ENCODE measurements around the gene MBP.

The MBP gene

GRCh38 chr18:77132369-77133050 is at the start of gene MBP:
MBP (minus strand) TSS chr18:77132783; CDS start chr18:77105261, 27,522 bp downstream.
- DNase-seq, result peak; percentile 83

- DNase-seq, result no peak
Observed at GRCh38 chr18:77181950-77182707, 49.5 kb upstream of the MBP start.

- DNase-seq, result no peak
Observed at GRCh38 chr18:77178559-77178958, 46.0 kb upstream of the MBP start.

GRCh38 chr18:77177009-77177408 is 44.4 kb upstream of the MBP start:
- DNase-seq, result no peak

GRCh38 chr18:77173275-77174030 is 40.9 kb upstream of the MBP start:
- DNase-seq, result no peak

- DNase-seq, result no peak
Observed at GRCh38 chr18:77170890-77171410, 38.4 kb upstream of the MBP start.

- no peak for DNase-seq
Observed at GRCh38 chr18:77168811-77169311, 36.3 kb upstream of the MBP start.

GRCh38 chr18:77167251-77167650 is 34.7 kb upstream of the MBP start:
- no peak for DNase-seq

GRCh38 chr18:77166523-77166922 is 33.9 kb upstream of the MBP start:
- no peak for DNase-seq

GRCh38 chr18:77165503-77166188 is 33.1 kb upstream of the MBP start:
- no peak for DNase-seq

GRCh38 chr18:77164763-77165485 is 32.3 kb upstream of the MBP start:
- no peak for DNase-seq

- no peak for DNase-seq
Observed at GRCh38 chr18:77164026-77164425, 31.4 kb upstream of the MBP start.

GRCh38 chr18:77162580-77162979 is 30.0 kb upstream of the MBP start:
- no peak for DNase-seq

GRCh38 chr18:77161961-77162360 is 29.4 kb upstream of the MBP start:
- DNase-seq, result no peak

- no peak for DNase-seq
Observed at GRCh38 chr18:77161383-77161782, 28.8 kb upstream of the MBP start.

GRCh38 chr18:77160515-77160914 is 27.9 kb upstream of the MBP start:
- no peak for DNase-seq

- DNase-seq, result no peak
Observed at GRCh38 chr18:77157312-77157711, 24.7 kb upstream of the MBP start.

- DNase-seq, result no peak
Observed at GRCh38 chr18:77155031-77155430, 22.4 kb upstream of the MBP start.

- no peak for DNase-seq
Observed at GRCh38 chr18:77153404-77153803, 20.8 kb upstream of the MBP start.

GRCh38 chr18:77151772-77152520 is 19.4 kb upstream of the MBP start:
- no peak for DNase-seq
